Measurements from ENCODE around the gene CAMTA1. TPM values are rescaled to one million over a fixed set of nuclear protein-coding genes. Genes with fewer than 3 reads are reported as not detected.

Gene CAMTA1
- total and polyA plus RNA-seq, 4 donors = 48.1 to 140 (median 52.3) TPM

- 54 to 82% methylated on average over 4 of the region's 4 CpGs for WGBS, 2 donors
- no peaks in the 10 kb centered on the region for H3K4me1 ChIP-seq (ENCODE audit: control insufficient read depth in 5 of 5, insufficient read depth in 5 of 5, low read length in 5 of 5)
- ATAC-seq (ENCODE audit: insufficient read depth, low FRiP score) = no peak
- H3K27me3 ChIP-seq (ENCODE audit: control insufficient read depth in 3 of 3, insufficient read depth in 3 of 3, low read length in 2 of 3) = no peaks in the 10 kb centered on the region
- H3K9ac ChIP-seq (ENCODE audit: insufficient read depth in 1 of 2, low read length in 2 of 2) = no peak overlapping the region
- TF ChIP-seq CTCF (IDR thresholded peaks at IDR 0.05; ENCODE audit: control extremely low read depth, extremely low read depth) = no peak
- no peak for DNase-seq
- no peaks in the 10 kb centered on the region for H3K36me3 ChIP-seq (ENCODE audit: control insufficient read depth in 4 of 4, insufficient read depth in 4 of 4, low read length in 4 of 4)
- H3K4me3 ChIP-seq = no peak overlapping the region
- peaks cover 0 to 4% (median 1%) of the 10 kb centered on the region in 4 donors for H3K9me3 ChIP-seq (ENCODE audit: control insufficient read depth in 4 of 4, insufficient read depth in 3 of 4, low read length in 3 of 4)
- no peak overlapping the region for H3K27ac ChIP-seq (ENCODE audit: low read depth in 1 of 2, low read length in 1 of 2)
Measured at GRCh38 chr1:7178336-7178735, 393.1 kb downstream of the CAMTA1 start.

GRCh38 chr1:7178741-7179140, 393.5 kb downstream of the CAMTA1 start:
- H3K4me3 ChIP-seq = no peak overlapping the region
- ATAC-seq (ENCODE audit: insufficient read depth, low FRiP score) (no peak), DNase-seq (no peak)
- peaks cover 0 to 4% (median 1%) of the 10 kb centered on the region in 4 donors for H3K9me3 ChIP-seq (ENCODE audit: control insufficient read depth in 4 of 4, insufficient read depth in 3 of 4, low read length in 3 of 4)
- TF ChIP-seq CTCF (IDR thresholded peaks at IDR 0.05; ENCODE audit: control extremely low read depth, extremely low read depth) = no peak
- no peaks in the 10 kb centered on the region for H3K36me3 ChIP-seq (ENCODE audit: control insufficient read depth in 4 of 4, insufficient read depth in 4 of 4, low read length in 4 of 4)
- no peak overlapping the region for H3K9ac ChIP-seq (ENCODE audit: insufficient read depth in 1 of 2, low read length in 2 of 2)
- 63 to 77% methylated on average over 3 of the region's 3 CpGs for WGBS, 2 donors
- H3K4me1 ChIP-seq (ENCODE audit: control insufficient read depth in 5 of 5, insufficient read depth in 5 of 5, low read length in 5 of 5) = no peaks in the 10 kb centered on the region
- no peak overlapping the region for H3K27ac ChIP-seq (ENCODE audit: low read depth in 1 of 2, low read length in 1 of 2)
- H3K27me3 ChIP-seq (ENCODE audit: control insufficient read depth in 3 of 3, insufficient read depth in 3 of 3, low read length in 2 of 3) = no peaks in the 10 kb centered on the region

GRCh38 chr1:7185721-7186120, 400.5 kb downstream of the CAMTA1 start:
- 80 to 92% methylated on average over 8 of the region's 8 CpGs for WGBS, 2 donors

More at GRCh38 chr1:7185721-7186120, 400.5 kb downstream of the CAMTA1 start:
- Histone ChIP-seq H3K36me3 (ENCODE audit: control insufficient read depth in 4 of 4, insufficient read depth in 4 of 4, low read length in 4 of 4) (no peaks in the 10 kb centered on the region), H3K4me1 (ENCODE audit: control insufficient read depth in 5 of 5, insufficient read depth in 5 of 5, low read length in 5 of 5) (peaks cover 0 to 2% (median 0%) of the 10 kb centered on the region in 5 donors), H3K9ac (ENCODE audit: insufficient read depth in 1 of 2, low read length in 2 of 2) (no peak overlapping the region), H3K27me3 (ENCODE audit: control insufficient read depth in 3 of 3, insufficient read depth in 3 of 3, low read length in 2 of 3) (peaks cover 0 to 5% (median 0%) of the 10 kb centered on the region in 3 donors), H3K9me3 (ENCODE audit: control insufficient read depth in 4 of 4, insufficient read depth in 3 of 4, low read length in 3 of 4) (no peaks in the 10 kb centered on the region), H3K27ac (ENCODE audit: low read depth in 1 of 2, low read length in 1 of 2) (no peak overlapping the region), H3K4me3 (no peak overlapping the region)
- ATAC-seq (ENCODE audit: insufficient read depth, low FRiP score) (no peak), DNase-seq (no peak)
- TF ChIP-seq CTCF (IDR thresholded peaks at IDR 0.05; ENCODE audit: control extremely low read depth, extremely low read depth) = no peak

Data from lung (tissue), 12 donors.